ENCODE data around the gene TPSD1.

TPSD1 gene

GRCh38 chr16:1298406-1298805 lies 42.5 kb downstream of the TPSD1 start:
- TF ChIP-seq EZH2phosphoT487 (conservative IDR thresholded peaks at IDR 0.05; ENCODE audit: low read length), result no peak
- no peak for TF ChIP-seq CTCF (IDR thresholded peaks at IDR 0.05; ENCODE audit: insufficient read depth, low read length, poor library complexity, severe bottlenecking)
- no peaks in the 10 kb centered on the region for H4K20me1 ChIP-seq (ENCODE audit: low read depth, low read length)
- H3K9me3 ChIP-seq (ENCODE audit: insufficient read depth, low read length), result no peaks in the 10 kb centered on the region
- H2AFZ ChIP-seq (ENCODE audit: low read depth, low read length, severe bottlenecking), result no peak overlapping the region
- H3K27ac ChIP-seq (ENCODE audit: low read depth, low read length), result no peak overlapping the region
- no peaks in the 10 kb centered on the region for H3K79me2 ChIP-seq (ENCODE audit: insufficient read depth, low read length)
- H3K4me3 ChIP-seq (ENCODE audit: insufficient read depth, low read length, poor library complexity, severe bottlenecking), result no peak overlapping the region
- H3K4me2 ChIP-seq (ENCODE audit: low read depth, low read length, poor library complexity, severe bottlenecking), result no peak overlapping the region
- no peaks in the 10 kb centered on the region for H3F3A ChIP-seq (ENCODE audit: insufficient read depth)
- H3K9ac ChIP-seq (ENCODE audit: low read length), result no peak overlapping the region
- H3K27me3 ChIP-seq (ENCODE audit: low read length), result no peaks in the 10 kb centered on the region
- no peaks in the 10 kb centered on the region for H3K36me3 ChIP-seq (ENCODE audit: low read length)
- H3K9me2 ChIP-seq (replicated peaks; ENCODE audit: insufficient read depth, low read length), result no peaks in the 10 kb centered on the region

- H2AFZ ChIP-seq (ENCODE audit: low read depth, low read length, severe bottlenecking), result no peak overlapping the region
- no peaks in the 10 kb centered on the region for H4K20me1 ChIP-seq (ENCODE audit: low read depth, low read length)
- TF ChIP-seq EZH2phosphoT487 (conservative IDR thresholded peaks at IDR 0.05; ENCODE audit: low read length), result no peak
- no peak for TF ChIP-seq CTCF (IDR thresholded peaks at IDR 0.05; ENCODE audit: insufficient read depth, low read length, poor library complexity, severe bottlenecking)
- no peaks in the 10 kb centered on the region for H3K9me3 ChIP-seq (ENCODE audit: insufficient read depth, low read length)
- no peaks in the 10 kb centered on the region for H3K27me3 ChIP-seq (ENCODE audit: low read length)
- no peaks in the 10 kb centered on the region for H3K79me2 ChIP-seq (ENCODE audit: insufficient read depth, low read length)
- H3K9me2 ChIP-seq (replicated peaks; ENCODE audit: insufficient read depth, low read length), result no peaks in the 10 kb centered on the region
- no peak overlapping the region for H3K9ac ChIP-seq (ENCODE audit: low read length)
- no peaks in the 10 kb centered on the region for H3K36me3 ChIP-seq (ENCODE audit: low read length)
- H3F3A ChIP-seq (ENCODE audit: insufficient read depth), result peaks cover 6% of the 10 kb centered on the region
- no peak overlapping the region for H3K27ac ChIP-seq (ENCODE audit: low read depth, low read length)
- H3K4me2 ChIP-seq (ENCODE audit: low read depth, low read length, poor library complexity, severe bottlenecking), result no peak overlapping the region
- no peak overlapping the region for H3K4me3 ChIP-seq (ENCODE audit: insufficient read depth, low read length, poor library complexity, severe bottlenecking)
These were observed 43.4 kb downstream of the TPSD1 start for GRCh38 chr16:1299012-1299867.

GRCh38 chr16:1299868-1300203 lies 44.0 kb downstream of the TPSD1 start:
- H3K4me2 ChIP-seq (ENCODE audit: low read depth, low read length, poor library complexity, severe bottlenecking), result no peak overlapping the region
- no peaks in the 10 kb centered on the region for H3K9me3 ChIP-seq (ENCODE audit: insufficient read depth, low read length)
- no peak overlapping the region for H3K27ac ChIP-seq (ENCODE audit: low read depth, low read length)
- H3K9me2 ChIP-seq (replicated peaks; ENCODE audit: insufficient read depth, low read length), result no peaks in the 10 kb centered on the region
- H3K4me3 ChIP-seq (ENCODE audit: insufficient read depth, low read length, poor library complexity, severe bottlenecking), result no peak overlapping the region
- H3K79me2 ChIP-seq (ENCODE audit: insufficient read depth, low read length), result no peaks in the 10 kb centered on the region
- no peaks in the 10 kb centered on the region for H4K20me1 ChIP-seq (ENCODE audit: low read depth, low read length)
- no peak overlapping the region for H3K9ac ChIP-seq (ENCODE audit: low read length)
- peaks cover 7% of the 10 kb centered on the region for H3F3A ChIP-seq (ENCODE audit: insufficient read depth)
- no peaks in the 10 kb centered on the region for H3K27me3 ChIP-seq (ENCODE audit: low read length)
- no peaks in the 10 kb centered on the region for H3K36me3 ChIP-seq (ENCODE audit: low read length)
- TF ChIP-seq EZH2phosphoT487 (conservative IDR thresholded peaks at IDR 0.05; ENCODE audit: low read length) (no peak), CTCF (IDR thresholded peaks at IDR 0.05; ENCODE audit: insufficient read depth, low read length, poor library complexity, severe bottlenecking) (no peak)
- H2AFZ ChIP-seq (ENCODE audit: low read depth, low read length, severe bottlenecking), result no peak overlapping the region

Measured in SU-DHL-6 (cell line).